Suppressor macrophage treated with lipopolysaccharide for 1 hour (primary cell): ENCODE measurements around the gene SPTBN4.
"Not testable (repeated sequence)": the region's sequence is repeated elsewhere in the genome, so short reads cannot be mapped to it uniquely, and the experiment has no call there.

ENCODE experiments used
- DNase-seq, 3 donors: peaks; one replicate each; pipeline ENCODE4 v3.0.0-alpha.2; 2020 to 2022

SPTBN4 gene

DNA sequence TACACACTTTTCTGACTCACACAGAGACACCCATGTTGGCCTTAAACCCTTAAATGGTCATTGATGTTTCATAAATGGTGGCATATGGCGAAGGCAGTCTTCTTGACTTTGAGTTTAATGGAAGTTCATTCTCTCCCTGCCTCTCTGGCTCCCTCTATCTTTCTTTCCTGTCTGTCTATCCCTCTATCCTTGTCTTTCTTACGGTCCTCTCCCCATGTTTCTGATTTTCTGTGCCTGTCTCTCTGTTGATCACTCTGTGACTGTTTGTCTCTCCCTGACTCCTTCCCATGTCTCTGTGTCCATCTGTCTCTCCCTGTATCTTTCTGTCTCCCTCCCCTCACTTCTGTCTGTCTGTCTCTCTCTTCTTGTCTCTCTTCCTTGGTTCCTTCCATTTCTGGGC, 66.7 kb downstream of the SPTBN4 start:
- no peak for DNase-seq

DNA sequence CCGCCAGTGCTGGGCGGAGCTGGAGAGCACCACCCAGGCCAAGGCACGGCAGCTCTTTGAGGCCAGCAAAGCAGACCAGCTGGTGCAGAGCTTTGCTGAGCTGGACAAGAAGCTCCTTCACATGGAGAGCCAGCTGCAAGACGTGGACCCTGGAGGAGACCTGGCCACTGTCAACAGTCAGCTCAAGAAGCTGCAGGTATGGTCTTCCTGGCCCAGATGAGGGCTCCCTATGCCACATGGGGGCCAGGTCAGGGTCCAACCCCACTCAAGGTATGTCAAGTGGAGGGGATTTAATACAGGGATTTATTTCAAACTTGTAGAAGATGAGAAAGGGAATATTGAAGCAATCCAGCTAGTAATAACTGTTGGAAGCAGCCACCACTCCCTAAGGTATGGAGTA, 67.3 kb downstream of the SPTBN4 start:
- DNase-seq, result no peak

- DNase-seq, result peak in 1 of 3 donors; percentile 21
Measured at GRCh38 chr19:40539070-40539469, 72.3 kb downstream of the SPTBN4 start.

DNA sequence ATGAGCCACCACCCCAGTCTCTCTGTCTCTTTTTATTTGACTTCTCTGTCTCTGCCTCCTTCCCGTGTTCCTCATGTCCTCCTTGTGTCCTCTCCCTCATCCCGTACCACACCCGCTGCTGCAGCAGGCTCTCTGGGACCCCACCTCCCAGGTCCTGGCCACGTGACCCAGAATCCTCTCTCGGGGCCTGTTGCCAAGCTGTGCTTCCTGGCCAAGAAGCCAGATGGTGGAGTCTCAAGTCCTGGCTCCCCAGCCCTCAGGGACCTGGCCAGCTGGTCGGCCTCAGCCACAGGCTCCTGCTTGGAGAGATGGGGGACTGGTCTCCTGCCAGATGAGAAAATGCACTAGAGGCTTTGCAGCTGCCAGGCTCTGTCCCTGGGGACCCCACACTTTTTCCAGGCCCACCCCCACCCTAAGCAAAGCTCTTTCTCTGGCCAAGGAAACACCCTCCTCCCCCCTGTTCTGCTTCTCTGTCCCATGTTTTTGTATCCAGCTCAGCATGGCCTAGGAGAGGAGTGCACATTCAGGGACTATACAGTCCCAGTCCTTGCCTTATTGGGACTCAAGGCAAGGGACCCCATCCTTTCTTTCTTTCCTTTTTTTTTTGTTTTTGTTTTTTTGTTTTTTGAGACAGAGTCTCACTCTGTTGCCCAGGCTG, 75.5 kb downstream of the SPTBN4 start:
- DNase-seq, result no peak

GRCh38 chr19:40543029-40543597, 76.3 kb downstream of the SPTBN4 start:
- no peak for DNase-seq

DNA sequence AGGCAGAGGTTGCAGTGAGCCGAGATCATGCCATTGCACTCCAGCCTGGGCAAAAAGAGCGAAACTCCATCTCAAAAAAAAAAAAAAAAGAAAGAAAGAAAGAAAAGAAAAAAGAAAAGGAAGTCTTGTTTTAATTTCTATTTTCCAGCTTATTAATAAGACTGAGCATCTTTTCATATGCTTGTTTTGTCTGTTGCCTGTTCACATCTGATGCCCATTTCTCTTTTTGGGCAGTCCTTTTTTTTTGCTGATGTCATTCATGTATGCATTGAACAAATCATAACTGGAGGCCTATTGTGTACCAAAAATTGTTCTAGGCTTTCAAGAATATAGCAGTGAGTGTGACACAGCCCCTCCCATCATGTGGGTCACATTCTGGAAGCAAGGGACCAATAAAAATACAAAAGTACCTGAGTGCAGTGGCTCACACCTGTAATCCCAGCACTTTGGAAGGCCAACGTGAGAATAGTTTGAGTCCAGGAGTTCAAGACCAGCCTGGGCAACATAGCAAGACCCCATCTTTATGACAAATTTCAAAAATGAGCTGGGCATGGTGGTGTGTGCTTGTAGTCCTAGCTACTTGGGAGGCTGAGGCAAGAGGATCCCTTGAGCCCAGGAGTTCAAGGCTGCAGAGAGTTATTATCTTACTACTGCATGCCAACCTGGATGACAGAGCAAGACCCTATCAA, 79.5 kb downstream of the SPTBN4 start:
- DNase-seq, result not testable (repeated sequence)

DNA sequence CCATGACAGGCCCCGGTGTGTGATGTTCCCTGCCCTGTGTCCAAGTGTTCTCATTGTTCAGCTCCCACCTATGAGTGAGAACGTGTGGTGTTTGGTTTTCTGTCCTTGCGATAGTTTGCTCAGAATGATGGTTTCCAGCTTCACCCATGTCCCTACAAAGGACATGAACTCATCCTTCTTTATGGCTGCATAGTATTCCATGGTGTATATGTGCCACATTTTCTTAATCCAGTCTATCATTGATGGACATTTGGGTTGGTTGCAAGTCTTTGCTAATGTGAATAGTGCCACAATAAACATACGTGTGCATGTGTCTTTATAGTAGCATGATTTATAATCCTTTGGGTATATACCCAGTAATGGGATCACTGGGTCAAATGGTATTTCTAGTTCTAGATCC, 80.4 kb downstream of the SPTBN4 start:
- not testable (repeated sequence) for DNase-seq

DNA sequence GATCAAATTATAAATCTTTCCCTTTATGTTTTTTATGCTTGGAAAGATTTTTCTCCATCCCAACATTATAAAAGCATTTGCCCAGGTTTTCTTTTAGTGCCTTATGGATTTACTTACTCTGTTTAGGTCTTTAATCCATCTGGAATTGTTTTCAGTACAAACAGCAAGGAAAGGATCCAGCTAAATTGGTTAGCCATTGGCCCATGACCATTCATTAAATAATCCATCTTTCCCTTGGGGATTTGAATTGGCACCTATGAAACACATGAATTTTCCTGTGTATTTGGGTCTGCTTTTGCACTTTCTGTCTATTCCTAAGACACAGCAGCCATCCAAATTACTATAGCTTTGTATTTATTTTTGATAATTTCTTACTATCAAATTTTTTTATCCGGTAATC, 81.0 kb downstream of the SPTBN4 start:
- no peak for DNase-seq

GRCh38 chr19:40549007-40549708, 82.4 kb downstream of the SPTBN4 start:
- DNase-seq, result peak; percentile 53 to 75 (median 66)

DNA sequence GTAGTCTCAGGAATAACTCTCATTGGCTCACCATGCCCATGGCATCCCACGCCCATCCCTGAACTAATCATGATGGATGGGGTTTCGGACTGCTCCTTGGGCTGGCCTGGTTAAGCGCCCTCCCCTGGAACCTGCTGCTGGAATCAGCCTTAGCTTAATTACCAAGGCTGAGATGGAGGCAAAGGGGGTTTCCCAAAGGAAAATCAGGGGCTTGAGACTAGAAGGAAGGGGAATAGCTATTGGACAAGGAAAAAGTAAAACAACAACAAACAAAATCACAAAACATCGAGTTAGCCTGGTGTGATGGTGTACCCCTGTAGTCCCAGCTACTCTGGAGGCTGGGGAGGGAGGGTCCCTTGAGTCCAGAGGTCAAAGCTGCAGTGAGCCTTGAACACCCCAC, 84.2 kb downstream of the SPTBN4 start:
- DNase-seq, result no peak

- no peak for DNase-seq
Measured at GRCh38 chr19:40552848-40553247, 86.0 kb downstream of the SPTBN4 start.

DNA sequence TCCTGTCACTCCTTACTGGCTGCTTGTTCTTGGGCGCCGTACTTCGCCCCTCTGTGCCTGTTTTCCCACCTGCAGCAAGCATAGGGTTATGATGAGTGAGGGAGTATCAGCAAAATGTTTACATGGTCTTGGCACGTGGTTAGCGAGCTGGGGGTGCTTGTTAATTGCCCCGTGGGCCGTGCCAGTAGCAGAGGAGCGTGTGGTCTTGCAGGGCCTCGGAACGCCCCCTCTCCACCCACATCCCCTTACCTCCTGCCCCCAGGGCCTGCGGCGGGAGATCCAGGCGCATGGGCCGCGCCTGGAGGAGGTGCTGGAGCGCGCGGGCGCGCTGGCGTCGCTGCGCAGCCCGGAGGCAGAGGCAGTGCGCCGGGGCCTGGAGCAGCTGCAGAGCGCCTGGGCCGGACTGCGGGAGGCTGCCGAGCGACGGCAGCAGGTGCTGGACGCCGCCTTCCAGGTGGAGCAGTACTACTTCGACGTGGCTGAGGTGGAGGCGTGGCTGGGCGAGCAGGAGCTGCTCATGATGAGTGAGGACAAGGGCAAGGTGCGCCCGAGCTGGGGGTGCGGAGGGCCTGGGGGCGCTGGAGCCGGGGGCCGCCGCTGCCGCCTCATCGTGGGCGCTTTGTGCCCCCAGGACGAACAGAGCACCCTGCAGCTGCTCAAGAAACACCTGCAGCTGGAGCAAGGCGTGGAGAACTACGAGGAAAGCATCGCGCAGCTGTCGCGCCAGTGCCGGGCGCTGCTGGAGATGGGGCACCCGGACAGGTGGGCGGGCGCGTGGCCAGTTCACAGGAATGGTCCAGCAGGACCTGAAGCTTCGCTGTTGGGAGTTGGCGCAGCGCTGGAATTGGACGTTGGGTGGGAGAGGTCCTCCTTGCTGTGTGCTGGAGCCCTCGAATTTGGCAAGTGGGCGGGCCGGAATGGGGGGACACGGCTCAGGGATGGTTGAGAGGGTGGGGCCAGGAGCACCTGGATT, 87.4 kb downstream of the SPTBN4 start:
- no peak for DNase-seq

DNA sequence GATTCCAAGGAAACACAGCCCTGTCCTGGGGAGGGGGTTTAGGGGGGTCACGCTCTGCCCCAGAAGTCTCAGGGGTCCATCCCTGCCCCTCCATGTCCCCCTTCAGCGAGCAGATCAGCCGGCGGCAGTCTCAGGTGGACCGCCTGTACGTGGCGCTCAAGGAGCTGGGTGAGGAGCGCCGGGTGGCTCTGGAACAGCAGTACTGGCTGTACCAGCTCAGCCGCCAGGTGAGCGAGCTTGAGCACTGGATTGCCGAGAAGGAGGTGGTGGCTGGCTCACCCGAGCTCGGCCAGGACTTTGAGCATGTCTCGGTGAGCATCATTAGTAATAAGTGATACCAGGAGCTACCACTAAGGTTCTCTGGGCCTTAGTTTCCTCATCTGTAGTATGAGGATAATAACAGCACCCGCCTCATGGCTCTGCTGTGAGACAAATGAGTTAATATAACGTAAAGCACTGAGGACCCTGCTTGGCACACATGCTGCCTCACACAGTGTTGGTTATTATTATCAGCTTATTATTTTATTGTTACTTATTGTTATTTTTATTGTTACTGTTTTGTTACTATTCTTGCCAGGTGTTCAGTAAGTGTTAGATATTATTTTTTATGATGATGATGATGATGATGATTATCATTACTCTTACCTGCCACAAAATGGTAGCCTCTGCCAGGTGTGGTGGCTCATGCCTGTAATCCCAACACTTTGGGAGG, 89.3 kb downstream of the SPTBN4 start:
- DNase-seq, result no peak

DNA sequence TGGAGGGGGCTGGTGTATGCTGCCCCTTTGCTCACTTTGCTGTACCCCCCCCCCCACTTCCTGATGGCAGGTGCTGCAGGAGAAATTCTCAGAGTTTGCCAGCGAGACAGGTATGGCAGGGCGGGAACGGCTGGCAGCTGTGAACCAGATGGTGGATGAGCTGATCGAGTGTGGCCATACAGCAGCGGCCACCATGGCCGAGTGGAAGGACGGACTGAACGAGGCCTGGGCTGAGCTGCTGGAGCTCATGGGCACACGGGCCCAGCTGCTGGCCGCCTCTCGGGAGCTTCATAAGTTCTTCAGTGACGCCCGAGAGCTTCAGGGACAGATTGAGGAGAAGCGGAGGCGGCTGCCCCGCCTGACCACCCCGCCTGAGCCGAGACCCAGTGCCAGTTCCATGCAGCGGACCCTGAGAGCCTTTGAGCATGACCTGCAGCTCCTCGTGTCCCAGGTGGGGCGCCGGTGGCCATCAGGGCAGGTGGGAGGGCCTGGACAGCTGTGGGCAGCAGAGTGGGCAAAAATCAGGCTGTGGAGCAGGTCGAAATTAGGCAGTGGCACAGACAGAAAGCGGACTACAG, 90.2 kb downstream of the SPTBN4 start:
- no peak for DNase-seq

- DNase-seq, result no peak
Measured at GRCh38 chr19:40559394-40559793, 92.6 kb downstream of the SPTBN4 start.

DNA sequence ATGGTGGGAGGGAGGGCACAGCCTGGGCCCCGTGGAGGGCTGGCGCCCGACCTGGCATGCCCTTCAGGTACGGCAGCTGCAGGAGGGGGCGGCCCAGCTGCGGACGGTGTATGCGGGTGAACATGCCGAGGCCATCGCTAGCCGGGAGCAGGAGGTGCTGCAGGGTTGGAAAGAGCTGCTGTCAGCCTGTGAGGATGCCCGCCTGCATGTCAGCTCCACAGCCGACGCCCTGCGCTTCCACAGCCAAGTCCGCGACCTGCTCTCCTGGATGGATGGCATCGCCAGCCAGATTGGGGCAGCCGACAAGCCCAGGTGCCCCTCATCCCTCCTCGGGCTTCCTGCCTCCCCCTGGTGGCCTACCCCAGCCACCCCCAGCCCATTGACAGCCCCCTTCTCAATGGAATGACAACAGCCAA, 93.3 kb downstream of the SPTBN4 start:
- no peak for DNase-seq

DNA sequence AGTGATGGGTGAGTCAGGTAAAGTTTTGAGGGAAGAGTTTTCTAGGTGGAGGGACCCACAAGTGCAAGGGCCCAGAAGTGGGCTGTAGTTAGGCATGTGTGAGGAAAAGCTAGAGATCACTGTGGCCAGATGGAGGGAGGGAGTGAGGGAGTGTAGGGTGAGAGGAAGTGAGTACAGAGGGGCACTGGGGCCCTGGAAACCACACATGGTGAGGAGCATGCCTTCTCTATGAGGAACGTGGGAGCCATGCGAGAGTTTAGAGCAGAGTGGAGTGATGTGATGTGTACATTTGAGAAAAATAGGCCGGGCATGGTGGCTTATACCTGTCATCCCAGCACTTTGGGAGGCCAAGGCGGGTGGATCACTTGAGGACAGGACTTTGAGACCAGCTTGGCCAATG, 95.1 kb downstream of the SPTBN4 start:
- DNase-seq, result no peak

DNA sequence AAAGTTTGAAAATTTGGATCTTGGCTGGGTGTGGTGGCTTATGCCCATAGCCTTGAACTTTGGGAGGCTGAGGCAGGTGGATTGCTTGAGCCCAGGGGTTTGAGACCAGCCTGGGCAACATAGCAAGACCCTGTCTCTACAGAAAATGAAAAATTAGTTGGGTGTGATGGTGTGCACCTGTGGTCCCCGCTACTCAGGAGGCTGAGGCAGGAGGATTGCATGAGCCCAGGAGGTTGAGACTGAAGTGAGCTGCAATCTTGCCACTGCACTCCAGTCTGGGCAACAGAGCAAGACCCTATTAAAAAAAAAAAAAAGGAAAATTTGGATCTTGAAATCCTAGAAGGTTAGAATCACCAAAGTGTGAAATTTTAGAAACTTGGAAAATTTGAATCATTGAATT, 97.7 kb downstream of the SPTBN4 start:
- DNase-seq, result not testable (repeated sequence)

DNA sequence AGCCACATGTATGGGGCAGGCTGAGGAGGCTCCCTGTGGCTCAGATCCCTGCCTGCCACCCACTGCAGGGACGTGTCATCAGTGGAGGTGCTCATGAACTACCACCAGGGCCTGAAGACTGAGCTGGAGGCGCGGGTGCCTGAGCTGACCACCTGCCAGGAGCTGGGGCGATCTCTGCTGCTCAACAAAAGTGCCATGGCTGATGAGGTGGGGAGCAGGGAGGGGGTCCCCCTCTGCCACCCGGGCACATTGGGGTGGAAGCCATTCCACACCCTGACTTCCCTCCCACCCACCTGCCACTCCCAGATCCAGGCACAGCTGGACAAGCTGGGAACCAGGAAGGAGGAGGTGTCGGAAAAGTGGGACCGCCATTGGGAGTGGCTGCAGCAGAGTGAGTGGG, 98.6 kb downstream of the SPTBN4 start:
- no peak for DNase-seq

DNA sequence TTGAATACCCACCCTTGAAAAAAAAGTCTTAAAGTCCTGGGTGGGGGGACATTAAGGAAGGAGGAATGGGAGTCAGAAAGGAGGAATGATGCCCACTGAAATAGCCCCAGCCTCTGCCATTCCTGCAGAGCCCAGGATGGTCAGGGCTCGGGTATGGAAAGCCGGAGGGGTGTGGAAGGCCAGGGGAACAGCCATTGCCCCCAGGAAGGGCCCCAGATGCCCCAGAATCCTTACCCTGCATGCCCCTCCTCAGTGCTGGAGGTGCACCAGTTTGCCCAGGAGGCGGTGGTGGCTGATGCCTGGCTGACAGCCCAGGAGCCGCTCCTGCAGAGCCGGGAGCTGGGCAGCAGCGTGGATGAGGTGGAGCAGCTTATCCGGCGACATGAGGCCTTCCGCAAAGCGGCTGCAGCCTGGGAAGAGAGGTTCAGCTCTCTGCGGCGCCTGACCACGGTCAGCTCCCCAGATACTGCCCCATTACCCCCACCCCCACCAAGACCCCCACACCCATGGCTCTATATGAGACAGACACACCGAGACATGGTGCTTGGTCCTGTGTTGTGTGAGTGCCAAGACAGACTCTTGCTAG, 99.2 kb downstream of the SPTBN4 start:
- no peak for DNase-seq
